ENCODE data around the gene DNAJC22.
"Not testable (repeated sequence)": the region's sequence is repeated elsewhere in the genome, so short reads cannot be mapped to it uniquely, and the experiment has no call there.

Gene DNAJC22

GRCh38 chr12:49369411-49370145 lies 22.9 kb downstream of the DNAJC22 start:
- no peak for DNase-seq (ENCODE audit: low read depth in 1 of 2, low spot score in 1 of 2)

- no peak for DNase-seq (ENCODE audit: low read depth in 1 of 2, low spot score in 1 of 2)
Observed at GRCh38 chr12:49370539-49370938, 23.9 kb downstream of the DNAJC22 start.

GRCh38 chr12:49375406-49375805 lies 28.7 kb downstream of the DNAJC22 start:
- DNase-seq (ENCODE audit: low read depth in 1 of 2, low spot score in 1 of 2) = no peak

- DNase-seq (ENCODE audit: low read depth in 1 of 2, low spot score in 1 of 2) = no peak
Observed at GRCh38 chr12:49377386-49377785, 30.7 kb downstream of the DNAJC22 start.

GRCh38 chr12:49380184-49380583 lies 33.5 kb downstream of the DNAJC22 start:
- DNase-seq (ENCODE audit: low read depth in 1 of 2, low spot score in 1 of 2) = not testable (repeated sequence)

DNA sequence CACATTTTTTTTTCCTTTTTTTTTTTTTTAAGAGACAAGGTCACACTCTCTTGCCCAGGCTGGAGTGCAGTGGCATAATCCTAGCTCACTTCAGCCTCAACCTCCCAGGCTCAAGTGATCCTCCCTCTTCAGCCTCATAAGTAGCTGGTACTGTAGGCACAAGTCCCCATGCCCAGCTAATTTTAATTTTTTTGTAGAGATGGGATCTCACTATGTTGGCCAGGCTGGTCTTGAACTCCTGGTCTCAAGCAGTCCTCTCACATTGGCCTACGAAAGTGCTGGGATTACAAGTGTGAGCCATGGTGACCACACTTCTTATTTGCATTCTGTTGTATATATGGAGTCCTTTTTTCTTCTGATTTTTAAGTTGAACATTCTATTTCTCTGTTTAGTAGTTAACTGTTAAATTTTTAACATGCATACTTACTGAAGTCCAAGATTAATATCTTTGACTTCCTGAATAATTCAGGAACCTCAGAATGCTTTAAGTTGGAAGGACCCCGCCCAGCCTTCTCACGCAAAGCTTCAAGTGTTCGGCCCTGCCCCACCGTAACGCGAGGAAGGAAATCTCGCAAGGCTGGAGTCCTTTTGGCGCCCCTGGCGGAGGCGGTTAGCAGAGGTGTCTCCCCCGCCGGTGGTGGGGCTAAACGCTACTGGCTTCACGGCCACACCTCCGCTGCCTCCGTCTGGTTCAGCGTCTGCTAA lies 42.1 kb downstream of the DNAJC22 start:
- DNase-seq (ENCODE audit: low read depth in 1 of 2, low spot score in 1 of 2) = peak; percentile 4 to 37

DNA sequence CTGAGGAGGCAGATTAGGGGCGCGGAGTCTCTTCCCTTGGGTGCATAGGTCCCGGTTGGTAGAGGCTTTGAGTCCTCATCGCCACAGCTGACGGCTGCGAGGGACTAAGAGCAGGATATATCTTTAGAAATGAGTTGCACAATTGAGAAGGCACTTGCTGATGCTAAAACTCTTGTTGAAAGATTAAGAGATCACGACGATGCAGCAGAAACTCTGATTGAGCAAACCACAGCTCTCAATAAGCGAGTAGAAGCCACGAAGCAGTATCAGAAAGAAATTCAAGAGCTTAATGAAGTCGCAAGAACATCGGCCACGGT lies 42.7 kb downstream of the DNAJC22 start:
- DNase-seq (ENCODE audit: low read depth in 1 of 2, low spot score in 1 of 2) = no peak

- no peak for DNase-seq (ENCODE audit: low read depth in 1 of 2, low spot score in 1 of 2)
Observed at GRCh38 chr12:49397000-49397399, 50.3 kb downstream of the DNAJC22 start.

DNA sequence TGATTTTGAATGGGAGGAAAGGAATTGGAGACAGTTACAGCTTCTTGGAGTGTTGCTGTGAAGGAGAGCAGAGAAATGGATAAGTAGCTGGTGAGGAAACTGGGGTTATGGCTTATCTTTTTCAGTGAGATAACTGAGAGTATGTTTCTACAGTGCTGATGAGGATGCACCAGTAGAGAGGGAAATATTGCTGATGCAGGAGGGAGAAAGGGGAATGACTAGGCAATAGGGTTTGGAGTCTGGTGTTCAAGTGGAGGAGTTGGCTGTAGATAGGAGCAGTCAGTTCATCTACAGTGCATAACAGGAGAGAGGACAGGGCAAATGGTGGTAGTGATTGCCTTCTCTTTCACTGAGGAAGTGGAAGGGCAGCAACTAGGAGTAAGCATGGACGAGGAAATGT lies 53.6 kb downstream of the DNAJC22 start:
- DNase-seq (ENCODE audit: low read depth in 1 of 2, low spot score in 1 of 2) = no peak

All from activated CD4-positive, alpha-beta T cell treated with anti-CD3 and anti-CD28 coated beads, Interleukin-2, amount 50 U/mL, for 24 hours (primary cell).